ENCODE results near the gene CBL. TPM values are rescaled to one million over a fixed set of nuclear protein-coding genes. Genes with fewer than 3 reads are reported as not detected.
A peak's percentile ranks its signal among the peaks of the same experiment; 100 is the strongest.

Gene CBL
- total RNA-seq, 2 donors from 2014 or later: 8.5 to 14.5 TPM

DNA sequence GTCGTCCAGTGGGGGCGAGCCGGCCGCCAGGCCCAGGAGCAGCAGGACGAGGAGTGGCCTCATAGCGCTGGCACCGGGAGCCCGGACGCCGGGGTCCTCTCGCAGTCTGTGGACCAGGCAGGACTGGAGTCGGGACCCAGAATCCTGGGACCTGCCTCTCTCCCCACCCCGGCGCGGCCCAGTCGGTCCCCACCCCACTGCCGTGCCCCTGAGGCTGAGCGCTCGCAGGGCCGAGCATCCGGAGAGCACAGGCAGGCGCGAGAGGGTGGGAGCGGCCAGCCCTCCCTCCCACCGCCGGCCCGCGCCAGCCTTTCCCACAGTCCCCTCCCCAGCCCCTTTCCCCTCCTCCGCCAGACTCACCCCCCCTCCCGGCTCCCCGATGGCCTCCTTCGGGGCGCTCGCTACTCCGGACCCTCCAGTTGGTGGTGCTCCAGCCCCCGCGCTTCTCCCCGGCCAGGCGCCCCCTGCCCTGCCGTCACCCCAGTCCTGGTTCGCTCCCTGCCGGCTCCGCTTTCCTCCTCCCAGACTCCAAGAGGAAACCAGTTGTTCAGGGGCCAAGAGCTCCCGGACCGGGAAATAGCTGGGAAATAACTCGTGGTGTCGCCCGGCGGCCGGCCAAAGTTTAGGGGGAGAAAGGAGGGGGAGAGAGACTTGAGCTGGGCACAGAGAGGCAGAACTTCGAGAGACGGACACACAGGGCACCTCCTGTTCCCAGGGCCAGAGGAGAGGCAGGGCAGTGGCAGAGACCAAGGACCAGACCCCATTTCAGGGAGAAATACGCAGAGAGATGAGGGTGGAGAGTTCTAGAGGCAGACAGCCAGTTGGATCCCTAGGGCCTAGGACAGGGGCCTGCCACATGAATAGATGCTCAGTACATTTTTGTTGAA, 134.4 kb downstream of the CBL start, which contains the start of gene C1QTNF5:
Gene C1QTNF5 (minus strand): TSS at position 549 of the 887 bp plus-strand sequence. CDS start 486 bp downstream, at position 63.
- no peaks in the 10 kb centered on the region for H3K9me3 ChIP-seq
- TF ChIP-seq CTCF (IDR thresholded peaks at IDR 0.05): no peak
- H3K27me3 ChIP-seq: no peaks in the 10 kb centered on the region
- peak within 1 kb of the TSS; percentile 97 to 98 for H3K27ac ChIP-seq
- H3K36me3 ChIP-seq: no peaks in the 10 kb centered on the region
- peaks cover 0 to 59% of the 10 kb centered on the region in 2 donors for H3K4me1 ChIP-seq
- H3K4me3 ChIP-seq: peak within 1 kb of the TSS; percentile 76 to 82
- peak; percentile 91 for DNase-seq (ENCODE audit: low spot score)

- Histone ChIP-seq H3K4me1 (peaks cover 0 to 51% of the 10 kb centered on the region in 2 donors), H3K4me3 (peak overlapping the region in 1 of 2 donors; percentile 82), H3K27me3 (no peaks in the 10 kb centered on the region), H3K27ac (peak overlapping the region; percentile 97 to 98), H3K36me3 (no peaks in the 10 kb centered on the region), H3K9me3 (no peaks in the 10 kb centered on the region)
- no peak for DNase-seq (ENCODE audit: low spot score)
- TF ChIP-seq CTCF (IDR thresholded peaks at IDR 0.05): no peak
These were observed 135.3 kb downstream of the CBL start for GRCh38 chr11:119341222-119342022.

- Histone ChIP-seq H3K36me3 (no peaks in the 10 kb centered on the region), H3K4me3 (no peak overlapping the region), H3K27ac (peak overlapping the region in 1 of 2 donors; percentile 97), H3K9me3 (no peaks in the 10 kb centered on the region), H3K27me3 (no peaks in the 10 kb centered on the region), H3K4me1 (peaks cover 0 to 48% of the 10 kb centered on the region in 2 donors)
- no peak for TF ChIP-seq CTCF (IDR thresholded peaks at IDR 0.05)
- DNase-seq (ENCODE audit: low spot score): no peak
These were observed 135.8 kb downstream of the CBL start for GRCh38 chr11:119342023-119342300.

- DNase-seq (ENCODE audit: low spot score): no peak
- Histone ChIP-seq H3K9me3 (no peaks in the 10 kb centered on the region), H3K4me1 (peaks cover 0 to 43% of the 10 kb centered on the region in 2 donors), H3K4me3 (no peak overlapping the region), H3K27ac (no peak overlapping the region), H3K27me3 (no peaks in the 10 kb centered on the region), H3K36me3 (no peaks in the 10 kb centered on the region)
- no peak for TF ChIP-seq CTCF (IDR thresholded peaks at IDR 0.05)
These were observed 136.4 kb downstream of the CBL start for GRCh38 chr11:119342362-119343130.

DNA sequence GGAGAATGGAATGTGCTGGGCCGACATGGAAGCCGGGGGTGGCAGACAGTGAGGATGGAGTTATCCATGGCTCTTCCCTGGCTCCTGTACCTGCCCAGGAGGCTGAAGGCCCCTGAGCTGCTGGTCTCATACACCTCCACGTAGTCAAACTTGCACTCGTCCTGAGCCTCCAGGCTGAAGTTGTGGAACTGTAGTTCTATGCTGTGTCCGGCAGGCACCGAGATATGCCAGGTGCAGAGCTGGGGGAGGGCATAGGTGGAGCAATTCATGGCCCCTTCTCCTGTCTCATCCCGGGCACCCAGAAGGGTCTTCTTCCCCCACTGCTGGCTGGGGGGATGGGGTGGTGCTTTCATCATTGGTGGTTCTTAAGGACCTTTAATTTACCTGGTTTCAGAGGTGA, 137.6 kb downstream of the CBL start:
- no peak for DNase-seq (ENCODE audit: low spot score)
- Histone ChIP-seq H3K4me3 (no peak overlapping the region), H3K27me3 (no peaks in the 10 kb centered on the region), H3K9me3 (no peaks in the 10 kb centered on the region), H3K36me3 (no peaks in the 10 kb centered on the region), H3K27ac (no peak overlapping the region), H3K4me1 (peaks cover 0 to 31% of the 10 kb centered on the region in 2 donors)
- TF ChIP-seq CTCF (IDR thresholded peaks at IDR 0.05): no peak

All from right atrium auricular region (tissue), 2 donors.